GM19035 (cell line): ENCODE data around the gene ASB5.
"Not testable (repeated sequence)": the region's sequence is repeated elsewhere in the genome, so short reads cannot be mapped to it uniquely, and the experiment has no call there.

Experiments used
- ATAC-seq: cut with Tn5 transposase; IDR thresholded peaks from one replicate; pipeline ENCODE4 v1.9.1; 2021; ENCODE audit not compliant: unreplicated experiment

The ASB5 gene

GRCh38 chr4:176279560-176279959 lies 10.5 kb upstream of the ASB5 start:
- ATAC-seq: not testable (repeated sequence)

DNA sequence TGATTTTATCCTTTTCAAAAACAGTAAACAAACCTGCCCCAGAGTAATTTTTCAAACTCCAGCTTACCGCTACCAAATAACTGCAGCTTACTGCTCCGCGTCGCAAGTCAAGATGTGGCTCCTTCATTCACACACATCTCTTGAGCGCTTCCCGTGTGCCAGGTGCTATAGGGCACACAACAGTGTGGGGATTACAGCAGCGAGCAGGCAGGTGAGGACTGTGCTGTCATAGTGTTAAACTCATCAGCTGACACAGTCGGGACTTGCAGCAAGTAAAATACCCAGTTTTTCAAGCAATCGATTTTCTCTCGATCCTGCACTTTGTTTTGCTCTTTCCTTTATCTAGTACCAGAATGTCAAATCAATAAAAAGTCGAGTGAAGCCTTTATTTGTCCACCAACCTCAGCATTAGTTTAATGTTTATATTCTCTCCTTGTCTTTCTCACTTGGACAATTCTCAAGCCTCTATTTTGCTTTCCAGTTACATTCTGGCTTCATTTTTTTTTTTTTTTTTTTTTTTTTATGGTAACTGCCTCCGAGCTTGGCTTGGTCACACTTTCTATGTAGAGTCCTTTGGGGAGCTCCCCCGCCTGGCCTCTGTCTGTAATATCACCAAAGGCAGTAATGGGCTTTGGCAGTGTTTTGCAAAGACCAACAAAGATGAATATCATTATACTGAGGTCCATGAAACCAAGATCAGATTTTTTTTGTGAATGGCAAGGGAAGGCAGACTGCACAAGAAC lies 8.3 kb upstream of the ASB5 start:
- peak; percentile 93 for ATAC-seq

GRCh38 chr4:176276710-176277109 lies 7.7 kb upstream of the ASB5 start:
- no peak for ATAC-seq

DNA sequence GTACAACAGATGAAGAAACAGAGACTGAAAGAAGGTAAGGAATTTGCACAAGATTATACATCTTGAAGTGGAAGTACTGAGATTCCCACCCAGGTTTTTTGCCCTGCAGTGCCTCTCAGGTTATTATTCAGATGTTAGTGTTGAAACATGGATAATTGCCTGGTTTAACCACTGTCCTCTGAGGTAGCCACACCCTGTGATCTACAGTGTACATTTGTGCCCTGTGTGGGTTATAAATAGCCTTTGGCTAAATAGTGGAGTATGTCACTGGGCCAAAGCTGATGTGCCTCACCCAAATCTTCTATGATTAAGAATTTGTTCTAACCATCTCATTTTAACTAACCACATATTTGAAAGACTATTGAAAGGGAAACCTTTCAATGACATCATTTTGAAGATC lies 5.4 kb upstream of the ASB5 start:
- no peak for ATAC-seq

GRCh38 chr4:176273736-176274135 lies 4.7 kb upstream of the ASB5 start:
- no peak for ATAC-seq

DNA sequence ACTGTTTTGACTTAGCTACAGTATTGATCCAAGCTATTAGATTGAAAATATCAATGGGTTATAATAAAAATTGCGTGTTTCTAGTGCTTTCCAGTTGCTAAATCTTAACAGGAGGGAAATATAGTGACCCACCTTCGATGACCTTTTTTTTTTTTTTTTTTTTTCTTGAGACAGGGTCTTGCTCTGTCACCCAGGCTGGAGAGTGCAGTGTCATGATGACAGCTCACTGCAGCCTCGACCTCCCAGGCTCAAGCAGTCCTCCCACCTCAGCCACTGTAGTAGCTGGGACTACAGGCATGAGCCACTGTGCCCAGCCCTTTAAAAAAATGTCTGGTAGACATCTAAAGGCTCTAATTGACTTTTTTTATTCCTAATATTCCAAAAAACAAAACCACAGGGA lies 3.8 kb upstream of the ASB5 start:
- no peak for ATAC-seq

GRCh38 chr4:176271749-176272148 lies 2.7 kb upstream of the ASB5 start:
- no peak for ATAC-seq

DNA sequence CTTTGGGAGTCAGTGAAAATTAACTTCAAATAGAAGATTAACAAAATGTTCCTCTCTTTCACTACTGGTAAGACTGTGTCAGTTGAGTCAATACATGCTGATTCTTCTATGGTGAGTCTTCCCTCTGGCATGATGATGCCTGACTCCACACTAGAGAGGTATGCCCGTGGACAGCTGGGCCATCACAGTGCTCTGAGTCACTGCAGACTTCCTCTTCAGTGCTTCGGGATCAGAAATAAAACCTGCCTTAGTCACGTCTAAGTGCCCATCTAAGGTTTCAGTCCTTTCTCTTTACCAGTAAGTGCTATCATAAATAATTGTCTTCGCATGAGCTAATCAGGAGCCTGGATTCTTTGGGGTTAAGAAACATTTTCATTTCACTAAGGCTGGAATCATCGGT lies 1.6 kb upstream of the ASB5 start:
- ATAC-seq: no peak

- no peak for ATAC-seq
These were observed 3.0 kb downstream of the ASB5 start for GRCh38 chr4:176266026-176266425.

- ATAC-seq: peak; percentile 83
These were observed 6.8 kb downstream of the ASB5 start for GRCh38 chr4:176262243-176262642.

DNA sequence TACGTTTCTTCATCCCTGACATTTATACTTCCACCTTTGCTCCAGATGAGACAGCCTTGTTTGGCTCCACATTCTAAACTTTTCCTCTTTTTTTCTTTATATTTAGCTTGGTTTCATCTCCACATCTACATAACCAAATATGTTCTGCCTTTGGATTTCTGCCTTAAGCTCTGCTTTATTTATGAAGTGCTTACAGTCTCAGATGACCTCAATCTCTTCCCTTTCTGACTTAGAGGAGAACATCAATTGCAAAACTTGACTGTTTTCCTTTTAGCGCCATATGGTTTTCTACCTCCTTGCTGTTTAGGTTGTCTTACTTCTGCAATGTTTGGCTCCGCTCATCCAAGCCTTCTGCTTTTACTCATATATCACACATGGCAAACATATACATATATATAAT lies 7.5 kb downstream of the ASB5 start:
- ATAC-seq: no peak

GRCh38 chr4:176261018-176261417 lies 8.0 kb downstream of the ASB5 start:
- no peak for ATAC-seq

DNA sequence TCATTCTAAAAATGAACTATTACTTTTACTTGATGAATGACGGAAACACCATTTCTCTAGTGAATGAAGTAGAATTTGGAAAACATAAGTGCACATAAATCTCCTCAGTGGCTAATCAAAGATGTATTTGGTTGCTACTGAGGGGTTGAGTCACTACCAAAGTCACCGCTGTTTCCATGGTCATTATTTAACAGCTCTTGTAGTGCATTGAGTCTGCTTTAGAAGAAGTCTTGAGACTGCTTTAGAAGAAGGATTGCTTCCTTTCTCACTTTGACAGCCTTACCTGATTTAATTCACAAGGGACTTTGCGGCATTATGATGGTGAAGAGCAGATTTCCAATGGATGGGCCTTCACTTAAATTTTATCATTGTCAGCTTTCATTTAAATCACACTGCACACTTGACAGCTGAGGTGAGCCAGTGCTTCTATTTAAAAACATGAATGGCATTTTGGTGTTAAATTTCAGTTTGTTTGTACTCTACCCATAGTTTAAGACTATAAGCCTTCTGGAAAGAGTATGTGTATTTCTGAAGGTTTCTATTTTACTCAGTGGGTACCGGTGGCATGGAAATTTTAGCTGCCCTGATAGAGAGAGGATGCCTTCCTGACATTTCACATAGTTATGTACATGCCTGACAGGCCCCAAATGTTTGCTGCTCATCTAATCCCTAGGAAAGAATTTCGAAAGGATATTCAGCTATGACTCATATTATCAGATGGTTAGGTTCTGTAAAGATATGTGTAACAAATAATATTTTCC lies 9.5 kb downstream of the ASB5 start:
- no peak for ATAC-seq

GRCh38 chr4:176258135-176258534 lies 10.9 kb downstream of the ASB5 start:
- no peak for ATAC-seq

DNA sequence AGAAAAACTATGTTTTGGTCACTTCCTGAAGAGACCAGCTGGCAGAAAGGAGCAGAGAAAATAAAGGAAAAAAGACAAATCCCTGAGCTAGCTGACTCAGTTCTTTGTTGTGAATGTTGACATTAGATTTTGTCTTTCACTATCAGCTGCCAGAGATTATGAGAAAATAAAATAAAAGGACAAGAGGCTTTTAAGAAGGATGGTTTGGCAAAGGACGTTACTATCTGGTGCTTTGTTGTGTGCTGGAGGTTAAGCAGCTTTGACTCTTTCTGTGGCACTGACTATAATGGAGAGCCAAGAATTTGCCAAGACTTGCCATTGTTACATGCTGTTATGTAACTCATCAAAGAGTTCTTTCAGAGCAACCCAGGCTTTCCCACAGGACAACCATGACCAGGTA lies 12.1 kb downstream of the ASB5 start:
- no peak for ATAC-seq

- no peak for ATAC-seq
These were observed 26.2 kb downstream of the ASB5 start for GRCh38 chr4:176242764-176243347.

GRCh38 chr4:176241703-176242102 lies 27.3 kb downstream of the ASB5 start:
- ATAC-seq: no peak

DNA sequence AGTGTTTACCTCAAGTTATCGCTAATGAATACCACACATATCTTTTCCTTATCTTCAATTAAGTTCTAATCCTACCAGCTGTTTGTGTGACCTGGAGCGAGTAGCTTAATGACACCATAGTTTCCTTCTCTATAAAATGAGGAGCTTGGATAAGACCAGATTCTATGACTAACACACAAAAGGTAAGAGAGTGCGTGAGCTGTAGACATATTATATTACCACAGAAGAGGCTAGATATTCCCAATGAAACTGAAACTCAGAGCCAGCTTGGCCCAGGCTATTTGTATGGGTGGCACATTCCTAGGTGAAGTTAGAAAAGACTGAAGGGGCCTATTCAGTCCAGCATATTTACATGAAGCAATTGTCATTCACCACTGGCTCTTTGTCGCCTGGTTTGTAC lies 30.2 kb downstream of the ASB5 start:
- no peak for ATAC-seq

- ATAC-seq: no peak
These were observed 30.8 kb downstream of the ASB5 start for GRCh38 chr4:176238157-176238610.

DNA sequence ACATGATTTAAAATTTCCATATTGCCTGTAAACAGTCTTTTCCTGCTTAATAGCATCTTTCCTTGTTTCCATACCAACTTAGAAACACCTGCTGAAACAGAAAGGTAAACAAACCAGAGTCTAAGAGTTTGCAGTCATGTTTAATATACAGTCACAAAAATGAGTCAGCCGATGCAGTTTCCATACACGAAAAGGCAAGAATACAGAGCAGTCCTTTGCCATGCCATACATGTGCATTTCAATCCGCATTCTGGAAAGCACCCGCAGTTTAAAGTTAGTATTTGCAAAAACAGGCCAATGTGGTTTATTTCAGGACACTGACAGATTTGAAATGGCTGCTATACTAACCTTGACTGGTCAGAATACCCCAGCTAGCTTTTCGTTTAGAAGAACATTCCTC lies 32.1 kb downstream of the ASB5 start:
- ATAC-seq: no peak

- ATAC-seq: no peak
These were observed 38.2 kb downstream of the ASB5 start for GRCh38 chr4:176230836-176231235.

DNA sequence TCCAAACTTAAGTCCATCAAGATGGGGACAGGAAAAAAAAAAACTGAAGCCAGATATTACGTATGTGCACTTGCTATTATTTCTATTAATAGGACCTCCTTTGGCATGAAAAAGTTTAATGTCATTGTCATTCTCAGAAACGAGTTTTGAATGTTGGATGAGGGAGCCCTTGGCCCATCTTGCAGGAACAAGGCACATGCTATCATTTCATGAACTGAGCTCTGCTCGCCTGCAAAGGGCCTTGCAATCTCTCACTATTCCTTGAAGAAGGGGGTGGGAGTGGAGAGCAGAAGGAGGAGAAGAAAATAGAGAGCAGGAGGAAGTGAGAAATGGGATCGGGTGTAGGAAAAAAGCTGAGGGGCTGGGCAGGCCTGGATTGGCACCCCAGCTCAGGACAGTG lies 39.4 kb downstream of the ASB5 start:
- no peak for ATAC-seq
